DOHH2 (cell line): ENCODE measurements around the gene SLC39A10.

ENCODE experiments used
- CTCF ChIP-seq: fragments of 200-600 bp; sonication (generic); IDR thresholded peaks from one replicate; pipeline ENCODE4 v1.5.1; 2014; ENCODE audit warnings: antibody characterized with exemption, mild to moderate bottlenecking, low read depth, low read length; ENCODE audit not compliant: poor library complexity, severe bottlenecking
- EZH2phosphoT487 ChIP-seq: fragments of 200-600 bp; sonication (generic); IDR thresholded peaks from 2 replicates; pipeline ENCODE4 v1.6.1; 2017; ENCODE audit warnings: borderline replicate concordance, mild to moderate bottlenecking, antibody characterized with exemption, low read length, moderate library complexity, mixed read lengths

- TF ChIP-seq CTCF (no peak), EZH2phosphoT487 (no peak)
Measured at GRCh38 chr2:195675783-195676427, 18.9 kb downstream of the SLC39A10 start.
